Fibroblast of villous mesenchyme (primary cell): ENCODE data around the gene CDKN1A. TPM values are rescaled to one million over a fixed set of nuclear protein-coding genes. Genes with fewer than 3 reads are reported as not detected.

Source experiments
- DNase-seq: peaks from one replicate; pipeline ENCODE4 v3.0.0-alpha.2; 2010; ENCODE audit warnings: low read depth
- H3K4me3 ChIP-seq: 2 replicates; pipeline ENCODE4 v1.5.1; 2011; ENCODE audit warnings: low read depth, mild to moderate bottlenecking, low read length
- total RNA-seq: library from RNA; depleted of rRNA; stranded (reverse); fragments of >200 nt; gene quantifications from 2 replicates; pipeline ENCODE4 v1.2.3, GENCODE V29; 2012
- TF ChIP-seq, protein P1 (sequence below): IDR thresholded peaks from 2 replicates; pipeline ENCODE4 v1.5.1; 2012; ENCODE audit warnings: low read depth, mild to moderate bottlenecking, low read length; ENCODE audit not compliant: insufficient read depth

Gene CDKN1A
- total RNA-seq, 1 donor: 522 TPM

DNA sequence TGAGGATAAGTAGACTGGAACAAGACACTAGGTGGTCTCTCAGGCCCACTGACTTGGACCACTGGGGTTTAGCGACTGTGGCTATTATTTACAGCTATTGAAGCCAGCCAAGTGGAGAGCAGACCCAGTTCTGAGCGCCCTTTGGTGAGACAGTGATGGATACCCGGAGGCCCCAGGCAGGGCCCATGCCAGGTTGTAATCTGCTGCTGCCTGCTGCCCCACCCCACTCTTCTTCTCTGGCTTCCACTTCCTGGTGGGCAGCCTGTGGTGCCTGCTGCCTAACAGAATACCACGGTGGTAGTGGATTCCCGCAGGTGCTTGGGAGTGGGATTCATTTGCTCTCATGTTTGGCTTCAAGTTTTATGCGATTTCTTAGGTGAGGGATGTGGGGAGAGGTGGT, 19.7 kb downstream of the CDKN1A start:
- no peak for DNase-seq
- H3K4me3 ChIP-seq: no peak overlapping the region
- TF ChIP-seq, protein P1, sequence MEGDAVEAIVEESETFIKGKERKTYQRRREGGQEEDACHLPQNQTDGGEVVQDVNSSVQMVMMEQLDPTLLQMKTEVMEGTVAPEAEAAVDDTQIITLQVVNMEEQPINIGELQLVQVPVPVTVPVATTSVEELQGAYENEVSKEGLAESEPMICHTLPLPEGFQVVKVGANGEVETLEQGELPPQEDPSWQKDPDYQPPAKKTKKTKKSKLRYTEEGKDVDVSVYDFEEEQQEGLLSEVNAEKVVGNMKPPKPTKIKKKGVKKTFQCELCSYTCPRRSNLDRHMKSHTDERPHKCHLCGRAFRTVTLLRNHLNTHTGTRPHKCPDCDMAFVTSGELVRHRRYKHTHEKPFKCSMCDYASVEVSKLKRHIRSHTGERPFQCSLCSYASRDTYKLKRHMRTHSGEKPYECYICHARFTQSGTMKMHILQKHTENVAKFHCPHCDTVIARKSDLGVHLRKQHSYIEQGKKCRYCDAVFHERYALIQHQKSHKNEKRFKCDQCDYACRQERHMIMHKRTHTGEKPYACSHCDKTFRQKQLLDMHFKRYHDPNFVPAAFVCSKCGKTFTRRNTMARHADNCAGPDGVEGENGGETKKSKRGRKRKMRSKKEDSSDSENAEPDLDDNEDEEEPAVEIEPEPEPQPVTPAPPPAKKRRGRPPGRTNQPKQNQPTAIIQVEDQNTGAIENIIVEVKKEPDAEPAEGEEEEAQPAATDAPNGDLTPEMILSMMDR: no peak

DNA sequence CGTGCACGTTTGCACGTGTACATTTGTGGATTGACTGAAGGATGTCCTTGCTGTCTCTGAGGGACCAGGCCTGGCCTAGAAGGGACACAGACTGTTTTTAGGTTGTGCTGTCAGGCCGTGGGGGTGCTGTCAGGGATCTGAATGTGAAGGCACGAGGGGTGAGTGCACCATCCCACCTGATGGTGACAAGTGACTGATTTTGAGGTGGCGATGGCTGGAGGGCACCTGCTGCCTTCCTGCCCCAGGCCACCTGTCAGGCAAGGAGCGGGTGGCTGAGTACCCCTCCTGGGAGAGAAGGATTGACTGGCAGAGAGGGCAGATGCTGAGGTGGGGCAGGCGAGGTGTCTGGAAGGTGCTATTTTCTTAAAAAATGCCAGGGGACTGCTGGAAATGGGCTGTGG, 20.4 kb downstream of the CDKN1A start:
- no peak for DNase-seq
- H3K4me3 ChIP-seq: no peak overlapping the region
- TF ChIP-seq, protein P1: no peak

DNA sequence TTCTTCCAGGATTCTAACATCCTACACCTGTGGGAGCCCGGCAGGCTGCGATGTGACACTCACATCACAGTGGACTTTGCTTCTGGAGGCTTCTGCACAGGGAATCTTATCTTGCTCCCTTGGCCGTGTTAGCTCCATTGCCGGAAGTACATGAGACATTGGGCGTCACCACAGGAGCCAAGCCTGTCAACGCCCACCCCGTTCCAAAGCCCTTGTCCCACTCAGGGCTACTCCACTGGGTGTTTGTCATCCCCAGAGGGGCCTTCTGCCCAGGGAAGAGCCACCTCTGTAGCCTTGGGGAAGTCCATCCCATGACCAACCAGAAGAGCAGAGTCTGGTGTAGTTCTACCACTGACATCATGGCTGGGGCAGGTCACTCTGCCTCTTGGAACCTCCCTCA, 20.8 kb downstream of the CDKN1A start:
- TF ChIP-seq, protein P1: no peak
- no peak for DNase-seq
- H3K4me3 ChIP-seq: no peak overlapping the region

DNA sequence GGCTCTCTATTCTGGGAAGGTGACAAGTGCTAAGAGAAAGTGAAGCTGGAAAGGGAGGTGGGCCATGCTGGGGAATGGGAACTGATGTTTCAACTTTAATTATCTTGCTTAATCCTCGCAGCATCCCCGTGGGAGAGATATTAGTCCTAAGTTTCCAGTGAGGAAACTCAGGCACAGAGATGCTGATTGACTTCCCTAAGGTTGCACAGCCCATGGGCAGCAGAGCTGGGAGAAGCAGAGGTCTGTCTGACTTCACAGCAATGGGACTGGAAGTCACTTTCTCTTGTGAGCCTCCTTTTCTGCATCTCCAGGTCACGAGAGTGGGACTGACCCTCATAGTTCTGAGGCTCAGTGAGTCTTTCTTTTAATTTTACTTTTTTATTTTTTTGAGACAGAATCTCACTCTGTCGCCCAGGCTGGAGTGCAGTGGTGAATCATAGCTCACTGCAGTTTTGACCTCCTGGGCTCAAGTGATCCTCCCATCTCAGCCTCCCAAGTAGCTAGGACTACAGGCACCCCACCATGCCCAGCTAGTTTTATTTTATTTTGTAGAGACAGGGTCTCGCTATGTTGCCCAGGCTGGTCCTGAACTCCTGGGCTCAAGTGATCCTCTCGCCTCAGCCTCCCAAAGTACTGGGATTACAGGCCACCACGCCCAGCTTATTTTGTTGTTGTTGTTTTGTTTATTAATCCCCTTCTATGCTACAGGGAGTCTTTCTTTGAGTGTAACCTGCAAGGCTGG, 21.7 kb downstream of the CDKN1A start:
- TF ChIP-seq, protein P1: no peak
- H3K4me3 ChIP-seq: no peak overlapping the region
- no peak for DNase-seq

DNA sequence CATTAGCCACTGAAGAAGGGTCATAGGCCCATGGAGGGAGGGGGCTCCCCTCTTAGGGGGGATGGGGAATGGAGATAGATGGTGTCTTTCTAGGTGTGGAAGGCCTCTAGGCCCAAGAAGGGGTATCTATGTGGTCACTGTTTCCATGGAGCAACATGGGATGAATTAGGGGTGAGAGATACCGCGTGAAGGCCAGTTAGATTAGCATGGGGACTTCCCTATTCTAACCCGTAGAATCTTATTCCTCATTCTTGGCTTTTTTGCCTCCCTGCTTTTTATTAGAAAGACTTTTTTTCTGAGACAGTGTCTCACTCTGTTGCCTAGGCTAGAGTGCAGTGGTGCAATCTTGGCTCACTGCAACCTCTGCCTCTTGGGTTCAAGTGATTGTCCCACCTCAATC, 22.3 kb downstream of the CDKN1A start:
- TF ChIP-seq, protein P1: no peak
- no peak for DNase-seq
- no peak overlapping the region for H3K4me3 ChIP-seq

DNA sequence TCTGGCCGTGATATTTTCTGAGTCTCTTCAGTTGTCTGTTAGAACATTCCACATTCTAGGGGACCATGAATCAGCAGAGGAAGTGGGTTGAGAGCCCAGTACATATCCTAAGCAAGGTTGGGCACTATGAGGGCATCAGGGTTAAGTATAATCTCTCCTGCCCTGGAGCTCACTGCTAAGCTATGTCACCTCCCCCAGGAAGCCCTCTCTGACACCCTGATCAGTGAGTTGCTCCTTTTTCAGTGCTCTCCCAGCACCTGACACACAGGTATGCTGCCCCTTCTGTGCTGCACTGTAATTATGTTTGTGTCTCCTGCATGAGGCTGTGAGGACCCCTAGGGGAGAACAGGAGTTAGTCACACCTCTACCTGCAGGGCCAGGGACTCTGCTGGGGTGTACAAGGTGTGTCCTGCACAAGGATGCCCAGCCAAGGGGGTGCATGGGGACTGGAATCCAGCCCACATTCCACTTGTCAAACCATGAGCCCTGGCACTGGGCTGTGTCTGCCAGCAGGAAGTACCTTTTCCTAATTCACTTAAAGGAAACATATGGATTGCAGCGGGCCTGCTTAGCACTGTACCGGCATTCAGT, 23.0 kb downstream of the CDKN1A start:
- no peak overlapping the region for H3K4me3 ChIP-seq
- no peak for DNase-seq
- TF ChIP-seq, protein P1: no peak
